Liver (tissue), 9 donors: ENCODE results near the gene DIO3. TPM values are rescaled to one million over a fixed set of nuclear protein-coding genes. Genes with fewer than 3 reads are reported as not detected.

Experiments
- DNase-seq: peaks from one replicate; pipeline ENCODE4 v3.0.0-alpha.2; 2017; ENCODE audit warnings: low spot score
- H3K27ac ChIP-seq, 2 donors: one replicate each; pipeline ENCODE4 v1.7.0; 2013; ENCODE audit warnings: inconsistent platforms in 2 of 2, low read length in 2 of 2, control low read depth in 1 of 2, low read depth in 1 of 2, mild to moderate bottlenecking in 1 of 2
- H3K27me3 ChIP-seq, 4 donors: one replicate each; pipeline versions ENCODE4 v1.6.1 to v1.7.0; 2013; ENCODE audit warnings: low read length in 3 of 4, inconsistent platforms in 1 of 4, mild to moderate bottlenecking in 1 of 4, moderate library complexity in 1 of 4; ENCODE audit not compliant: control insufficient read depth in 4 of 4, insufficient read depth in 4 of 4
- H3K36me3 ChIP-seq, 4 donors: one replicate each; pipeline versions ENCODE4 v1.6.1 to v1.7.0; 2013; ENCODE audit warnings: low read length in 3 of 4, mild to moderate bottlenecking in 3 of 4, low read depth in 1 of 4, moderate library complexity in 1 of 4; ENCODE audit not compliant: control insufficient read depth in 4 of 4, insufficient read depth in 3 of 4
- H3K4me1 ChIP-seq, 4 donors: one replicate each; pipeline versions ENCODE4 v1.6.1 to v1.7.0; 2013; ENCODE audit warnings: low read length in 3 of 4, mild to moderate bottlenecking in 3 of 4, moderate library complexity in 1 of 4; ENCODE audit not compliant: control insufficient read depth in 4 of 4, insufficient read depth in 4 of 4
- H3K4me3 ChIP-seq, 3 donors: one replicate each; pipeline versions ENCODE4 v1.6.1 to v1.7.0; 2013; ENCODE audit warnings: low read length in 3 of 3, control low read depth in 1 of 3, low read depth in 1 of 3, mild to moderate bottlenecking in 1 of 3
- H3K9ac ChIP-seq, 2 donors: one replicate each; pipeline ENCODE4 v1.7.0; 2013; ENCODE audit warnings: low read length in 2 of 2, mild to moderate bottlenecking in 2 of 2, moderate library complexity in 2 of 2, control low read depth in 1 of 2, low read depth in 1 of 2
- H3K9me3 ChIP-seq, 4 donors: one replicate each; pipeline versions ENCODE4 v1.6.1 to v1.7.0; 2013; ENCODE audit warnings: low read length in 3 of 4; ENCODE audit not compliant: control insufficient read depth in 4 of 4
- ATF3 ChIP-seq: IDR thresholded peaks from 2 replicates; pipeline ENCODE4 v1.6.1; 2016; ENCODE audit warnings: antibody characterized with exemption
- CTCF ChIP-seq: fragments of 150-350 bp; IDR thresholded peaks from 2 replicates; pipeline ENCODE4 v1.5.1; 2017; ENCODE audit warnings: improper control_type of control experiment, low read depth, low read length; ENCODE audit not compliant: missing input control
- EGR1 ChIP-seq, 2 donors: IDR thresholded peaks; 2 replicates each; pipeline ENCODE4 v1.6.1; 2016 to 2018; ENCODE audit warnings: antibody characterized with exemption in 2 of 2, low read depth in 2 of 2
- FOXA1 ChIP-seq: IDR thresholded peaks from 2 replicates; pipeline ENCODE4 v1.6.1; 2016; ENCODE audit warnings: antibody characterized with exemption
- FOXA2 ChIP-seq: IDR thresholded peaks from 2 replicates; pipeline ENCODE4 v1.6.1; 2016; ENCODE audit warnings: antibody characterized with exemption
- GABPA ChIP-seq, 2 donors: IDR thresholded peaks in 1 of 2; conservative IDR thresholded peaks in 1 of 2; 2 replicates each; pipeline ENCODE4 v1.6.1; 2016; ENCODE audit warnings: antibody characterized with exemption in 2 of 2, mild to moderate bottlenecking in 1 of 2, moderate library complexity in 1 of 2
- HNF4A ChIP-seq, 2 donors: conservative IDR thresholded peaks; 2 replicates each; pipeline ENCODE4 v1.6.1; 2016; ENCODE audit warnings: antibody characterized with exemption in 2 of 2, mild to moderate bottlenecking in 2 of 2
- JUND ChIP-seq, 2 donors: IDR thresholded peaks; 2 replicates each; pipeline ENCODE4 v1.6.1; 2016; ENCODE audit warnings: antibody characterized with exemption in 2 of 2
- MAX ChIP-seq: IDR thresholded peaks from 2 replicates; pipeline ENCODE4 v1.6.1; 2016; ENCODE audit warnings: antibody characterized with exemption
- NR2F2 ChIP-seq: IDR thresholded peaks from 2 replicates; pipeline ENCODE4 v1.6.1; 2016; ENCODE audit warnings: antibody characterized with exemption
- RAD21 ChIP-seq, 2 donors: IDR thresholded peaks; 2 replicates each; pipeline ENCODE4 v1.6.1; 2016; ENCODE audit warnings: antibody characterized with exemption in 2 of 2, mild to moderate bottlenecking in 2 of 2
- REST ChIP-seq: IDR thresholded peaks from 2 replicates; pipeline ENCODE4 v1.6.1; 2016; ENCODE audit warnings: antibody characterized with exemption, mild to moderate bottlenecking
- SP1 ChIP-seq: IDR thresholded peaks from 2 replicates; pipeline ENCODE4 v1.6.1; 2018; ENCODE audit warnings: antibody characterized with exemption, mild to moderate bottlenecking
- YY1 ChIP-seq: IDR thresholded peaks from 2 replicates; pipeline ENCODE4 v1.6.1; 2016; ENCODE audit warnings: antibody characterized with exemption, mild to moderate bottlenecking
- ZBTB33 ChIP-seq: IDR thresholded peaks from 2 replicates; pipeline ENCODE4 v1.6.1; 2016; ENCODE audit warnings: antibody characterized with exemption
- WGBS: extraction: QIAGEN DNeasy Blood & Tissue Kit; methylation state at CpG from one replicate; pipeline ENCODE4 v1.1.7; 2013; 5-methylcytosine and 5-hydroxymethylcytosine counted together
- polyA plus RNA-seq, 2 donors: library from polyadenylated mRNA; stranded (reverse) in 1 of 2; unstranded in 1 of 2; fragments of 200-250 nt in 1 of 2; fragments of >200 nt in 1 of 2; fragmentation: Nextera tagmentation in 1 of 2; extraction: Ambion mirVana in 1 of 2; gene quantifications; one replicate each; pipeline versions ENCODE4 v1.2.1 to v1.2.3, GENCODE V29; 2013 to 2015
- total RNA-seq, 2 donors: library from RNA; depleted of rRNA; stranded (reverse); fragments of >200 nt; gene quantifications; one replicate each; pipeline ENCODE4 v1.2.3, GENCODE V29; 2014
- donor health status: healthy.
- donor health status: healthy.
- donor health status: healthy.
- donor health status: healthy.
- donor health status: healthy.

The DIO3 gene
- total and polyA plus RNA-seq, 4 donors = 0.17 to 9.3 (median 0.51) TPM; not detected in 1

- H3K9me3 ChIP-seq = no peaks in the 10 kb centered on the region
- no peaks in the 10 kb centered on the region for H3K27me3 ChIP-seq
- no peaks in the 10 kb centered on the region for H3K4me1 ChIP-seq
- 89% methylated on average over 5 of the region's 5 CpGs for WGBS
- H3K27ac ChIP-seq = no peak overlapping the region
- H3K9ac ChIP-seq = no peak overlapping the region
- no peak for DNase-seq
- H3K4me3 ChIP-seq = no peak overlapping the region
- TF ChIP-seq NR2F2 (no peak), SP1 (no peak)
- H3K36me3 ChIP-seq = no peaks in the 10 kb centered on the region
These were observed 30.3 kb downstream of the DIO3 start for GRCh38 chr14:101591582-101591981.

- H3K36me3 ChIP-seq = no peaks in the 10 kb centered on the region
- no peak overlapping the region for H3K27ac ChIP-seq
- DNase-seq = no peak
- no peaks in the 10 kb centered on the region for H3K4me1 ChIP-seq
- H3K9me3 ChIP-seq = no peaks in the 10 kb centered on the region
- no peaks in the 10 kb centered on the region for H3K27me3 ChIP-seq
- H3K4me3 ChIP-seq = no peak overlapping the region
- H3K9ac ChIP-seq = no peak overlapping the region
- TF ChIP-seq HNF4A (conservative IDR thresholded peaks at IDR 0.05) = no peak
- WGBS = 92% methylated on average over 7 of the region's 7 CpGs
These were observed 32.3 kb downstream of the DIO3 start for GRCh38 chr14:101593411-101594238.

- no peak for TF ChIP-seq REST
- TF ChIP-seq MAX = no peak
- no peak for TF ChIP-seq FOXA1
- TF ChIP-seq ZBTB33 = no peak
- no peak for TF ChIP-seq RAD21 (IDR thresholded peaks at IDR 0.05)
- TF ChIP-seq JUND (IDR thresholded peaks at IDR 0.05) = no peak
- no peak for TF ChIP-seq EGR1 (IDR thresholded peaks at IDR 0.05; ENCODE audit: low read depth in 2 of 2)
- no peak for TF ChIP-seq CTCF
- no peak for TF ChIP-seq NR2F2
- TF ChIP-seq FOXA2 = no peak
- no peak for TF ChIP-seq GABPA (IDR thresholded peaks at IDR 0.05 in 1 of 2, conservative IDR thresholded peaks at IDR 0.05 in 1 of 2)
- TF ChIP-seq YY1 = no peak
- TF ChIP-seq ATF3 = no peak
- no peaks in the 10 kb centered on the region for H3K27me3 ChIP-seq
These were observed 33.3 kb downstream of the DIO3 start for GRCh38 chr14:101594511-101595148.

More at GRCh38 chr14:101594511-101595148, 33.3 kb downstream of the DIO3 start:
- DNase-seq = no peak
- Histone ChIP-seq H3K36me3 (no peaks in the 10 kb centered on the region), H3K27ac (no peak overlapping the region), H3K4me3 (no peak overlapping the region), H3K4me1 (no peaks in the 10 kb centered on the region), H3K9me3 (no peaks in the 10 kb centered on the region), H3K9ac (no peak overlapping the region)
- 92% methylated on average over 9 of the region's 9 CpGs for WGBS
